Lung microvascular endothelial cell (primary cell): ENCODE data around the gene WASF1. TPM values are rescaled to one million over a fixed set of nuclear protein-coding genes. Genes with fewer than 3 reads are reported as not detected.
"Not testable (repeated sequence)": the region's sequence is repeated elsewhere in the genome, so short reads cannot be mapped to it uniquely, and the experiment has no call there.

ENCODE experiments used
- DNase-seq, 2 donors: peaks; one replicate each; pipeline versions ENCODE4 v3.0.0 to v3.0.0-alpha.2; 2010; ENCODE audit warnings: low read depth in 2 of 2
- total RNA-seq: library from RNA; depleted of rRNA; stranded (reverse); fragments of >200 nt; gene quantifications from 2 replicates; pipeline ENCODE4 v1.2.1, GENCODE V29; 2014

Gene WASF1
- total RNA-seq, 1 donor from 2014 or later, result 8.7 TPM

DNA sequence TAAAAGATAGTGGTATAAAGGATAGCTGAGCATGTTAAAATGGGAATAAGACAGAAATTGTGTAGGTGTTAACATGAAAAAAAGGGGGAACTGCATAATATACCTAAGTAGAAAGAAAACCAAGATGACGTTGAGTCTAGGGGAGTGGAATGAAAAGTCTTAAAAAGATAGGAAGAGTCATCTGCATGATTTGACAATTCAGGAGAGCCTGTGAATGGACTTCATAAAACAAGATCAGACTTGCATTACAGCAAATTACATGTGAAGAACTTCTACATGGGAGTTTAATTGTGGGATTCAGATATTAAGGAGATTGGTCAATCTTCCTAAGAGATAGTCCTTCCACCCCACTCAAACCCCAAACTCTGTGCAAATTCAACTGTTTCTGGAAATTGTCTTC lies 85.5 kb downstream of the WASF1 start:
- no peak for DNase-seq

DNA sequence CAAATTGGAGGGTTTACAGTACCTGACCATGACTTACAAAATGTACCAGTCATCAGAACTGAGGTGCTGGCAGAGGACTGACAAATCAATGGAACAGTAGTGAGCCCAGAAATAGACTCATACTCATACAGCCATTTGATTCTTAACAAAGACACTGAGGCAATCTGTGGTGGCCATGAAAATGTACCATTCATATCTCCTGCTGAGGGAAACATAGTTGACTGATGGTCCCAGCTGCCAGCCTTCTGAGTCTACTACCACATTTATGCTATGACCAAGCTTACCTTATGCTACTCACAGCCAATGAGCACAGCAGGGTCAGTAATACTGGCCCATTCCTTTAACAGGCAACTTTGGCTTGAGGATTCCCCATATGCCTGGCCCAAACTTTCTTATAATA lies 88.6 kb downstream of the WASF1 start:
- DNase-seq, result no peak

GRCh38 chr6:110089323-110089722 lies 90.1 kb downstream of the WASF1 start:
- DNase-seq, result no peak

DNA sequence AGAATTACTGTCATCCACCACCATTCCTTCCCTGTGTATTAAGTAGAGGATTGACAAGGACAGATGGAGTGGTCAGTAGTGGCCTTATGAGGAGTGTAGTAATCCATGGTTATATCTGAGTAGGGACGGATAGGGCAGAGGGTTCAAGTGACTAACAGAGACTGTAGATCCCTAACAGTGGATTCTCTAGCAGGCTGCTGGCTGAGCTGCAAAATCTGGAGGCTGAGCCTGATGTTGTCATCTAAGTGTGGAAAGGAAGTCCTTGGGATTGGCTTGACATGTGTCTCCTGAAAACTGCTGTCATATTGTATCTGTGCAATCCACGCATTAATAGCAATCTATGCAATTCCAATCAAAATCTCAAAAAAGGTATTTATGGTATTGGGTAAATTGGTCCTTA lies 94.2 kb downstream of the WASF1 start:
- no peak for DNase-seq

- no peak for DNase-seq
Measured at GRCh38 chr6:110083875-110084585, 95.4 kb downstream of the WASF1 start.

GRCh38 chr6:110075406-110075805 lies 104.1 kb downstream of the WASF1 start:
- DNase-seq, result no peak

DNA sequence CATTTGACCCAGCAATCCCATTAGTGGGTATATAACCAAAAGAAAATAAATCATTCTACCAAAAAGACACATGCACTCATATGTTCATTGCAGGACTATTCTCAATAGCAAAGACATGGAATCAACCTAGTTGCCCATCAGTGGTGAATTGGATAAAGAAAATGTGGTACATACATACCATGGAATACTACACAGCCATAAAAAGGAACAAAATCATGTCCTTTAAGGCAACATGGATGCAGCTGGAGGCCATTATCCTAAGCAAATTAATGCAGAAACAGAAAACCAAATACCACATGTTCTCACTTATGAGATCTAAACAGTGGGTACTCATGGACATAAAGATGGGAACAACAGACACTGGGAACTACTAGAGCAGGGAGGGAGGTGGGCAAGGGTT lies 106.0 kb downstream of the WASF1 start:
- DNase-seq, result not testable (repeated sequence)

GRCh38 chr6:110068592-110068967 lies 110.9 kb downstream of the WASF1 start:
- DNase-seq, result no peak

- peak in 1 of 2 donors; percentile 4 for DNase-seq
Measured at GRCh38 chr6:110067837-110068591, 111.5 kb downstream of the WASF1 start.

GRCh38 chr6:110064744-110065524 lies 114.5 kb downstream of the WASF1 start:
- no peak for DNase-seq

DNA sequence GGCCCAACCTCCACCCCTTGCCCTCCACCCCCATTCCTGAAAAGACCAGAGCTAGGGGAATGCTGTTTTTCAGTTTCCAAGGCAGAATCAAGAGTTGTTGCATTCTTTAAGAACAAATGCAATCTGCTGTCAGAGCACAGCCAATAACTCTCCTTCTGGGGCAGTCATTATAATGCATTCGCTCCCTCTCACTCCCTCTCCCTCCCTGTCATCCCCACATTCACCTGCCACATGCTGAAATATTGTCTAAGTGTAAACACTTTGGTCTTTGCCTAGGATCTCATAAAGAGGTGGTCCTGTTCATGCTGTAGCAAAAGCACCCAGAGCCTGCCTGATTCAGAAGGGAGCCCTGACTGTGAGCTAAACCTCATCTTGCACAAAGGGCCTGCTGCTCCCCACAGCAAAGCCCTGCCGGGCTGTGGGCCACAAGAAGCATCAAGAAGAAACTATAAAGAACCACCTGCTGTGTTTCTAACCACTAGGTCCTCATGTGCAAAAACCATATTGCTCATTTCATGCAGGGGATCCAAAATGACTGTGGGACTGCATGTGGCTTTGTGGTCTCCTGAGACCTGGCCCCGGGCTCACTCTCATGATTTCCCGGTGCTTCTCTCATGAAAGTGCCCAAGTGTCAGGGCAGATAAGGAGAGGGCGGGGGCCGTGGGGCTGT lies 115.7 kb downstream of the WASF1 start:
- DNase-seq, result no peak

- peak in 1 of 2 donors; percentile 6 for DNase-seq
Measured at GRCh38 chr6:110055387-110055735, 124.1 kb downstream of the WASF1 start.

DNA sequence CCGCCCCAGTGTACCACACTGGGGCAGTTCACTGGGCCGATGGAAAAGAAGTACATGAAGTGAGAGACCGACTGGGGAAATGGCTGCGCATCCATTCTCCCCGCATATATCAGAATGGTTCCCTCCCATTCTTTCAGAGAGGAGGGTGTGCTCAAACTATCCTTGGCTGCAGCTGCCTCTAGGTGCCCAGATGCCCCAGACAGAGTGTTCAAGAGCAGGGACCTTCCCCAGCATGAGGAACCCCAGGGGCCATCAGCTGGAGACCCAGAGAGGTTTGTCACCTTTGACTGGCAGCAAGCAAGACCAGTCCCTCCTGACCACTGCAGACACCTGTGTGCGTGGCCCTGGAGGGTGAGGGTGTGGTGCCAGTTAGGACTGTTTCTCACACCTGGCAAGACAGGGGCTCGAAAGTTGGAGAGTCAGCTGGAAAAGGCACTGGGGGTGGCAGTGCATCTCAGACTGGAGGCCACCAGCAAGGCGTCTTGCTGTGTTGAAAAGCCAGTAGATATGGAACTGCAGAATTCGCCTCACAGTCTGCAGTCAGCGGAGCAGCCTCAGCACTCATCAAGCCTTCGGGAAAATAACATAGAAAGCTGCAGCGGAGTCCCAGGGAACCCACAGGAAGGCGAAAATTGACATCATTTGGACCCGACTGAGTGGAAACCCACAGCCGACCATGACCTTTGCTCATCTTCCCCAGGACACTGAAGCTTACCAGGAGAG lies 124.6 kb downstream of the WASF1 start:
- no peak for DNase-seq

GRCh38 chr6:110053395-110054240 lies 125.9 kb downstream of the WASF1 start:
- peak; percentile 65 to 76 for DNase-seq

- DNase-seq, result no peak
Measured at GRCh38 chr6:110050440-110050813, 129.0 kb downstream of the WASF1 start.

Other genes starting within 250 kb of the WASF1 start
- gene GPR6, start 201.4 kb downstream of the WASF1 start, total RNA-seq, result not detected in 2 replicates
- 10.9 and 13.1 TPM in 2 replicates for gene CDC40, start 757 bp upstream of the WASF1 start, total RNA-seq
- gene METTL24, start 178.7 kb upstream of the WASF1 start, total RNA-seq, result not detected in 2 replicates
- 1.7 and 2.6 TPM in 2 replicates for gene DDO, start 235.9 kb upstream of the WASF1 start, total RNA-seq